ENCODE results near the gene NAA80.
"Not testable (repeated sequence)": the region's sequence is repeated elsewhere in the genome, so short reads cannot be mapped to it uniquely, and the experiment has no call there.

The NAA80 gene

GRCh38 chr3:50290161-50290641 is 9.0 kb downstream of the NAA80 start:
- no peak for DNase-seq (ENCODE audit: low spot score)

- DNase-seq (ENCODE audit: low spot score), result no peak
These were observed 10.1 kb downstream of the NAA80 start for GRCh38 chr3:50289130-50289529.

GRCh38 chr3:50288387-50289007 is 10.7 kb downstream of the NAA80 start:
- DNase-seq (ENCODE audit: low spot score), result no peak

- no peak for DNase-seq (ENCODE audit: low spot score)
These were observed 11.9 kb downstream of the NAA80 start for GRCh38 chr3:50287262-50287661.

DNA sequence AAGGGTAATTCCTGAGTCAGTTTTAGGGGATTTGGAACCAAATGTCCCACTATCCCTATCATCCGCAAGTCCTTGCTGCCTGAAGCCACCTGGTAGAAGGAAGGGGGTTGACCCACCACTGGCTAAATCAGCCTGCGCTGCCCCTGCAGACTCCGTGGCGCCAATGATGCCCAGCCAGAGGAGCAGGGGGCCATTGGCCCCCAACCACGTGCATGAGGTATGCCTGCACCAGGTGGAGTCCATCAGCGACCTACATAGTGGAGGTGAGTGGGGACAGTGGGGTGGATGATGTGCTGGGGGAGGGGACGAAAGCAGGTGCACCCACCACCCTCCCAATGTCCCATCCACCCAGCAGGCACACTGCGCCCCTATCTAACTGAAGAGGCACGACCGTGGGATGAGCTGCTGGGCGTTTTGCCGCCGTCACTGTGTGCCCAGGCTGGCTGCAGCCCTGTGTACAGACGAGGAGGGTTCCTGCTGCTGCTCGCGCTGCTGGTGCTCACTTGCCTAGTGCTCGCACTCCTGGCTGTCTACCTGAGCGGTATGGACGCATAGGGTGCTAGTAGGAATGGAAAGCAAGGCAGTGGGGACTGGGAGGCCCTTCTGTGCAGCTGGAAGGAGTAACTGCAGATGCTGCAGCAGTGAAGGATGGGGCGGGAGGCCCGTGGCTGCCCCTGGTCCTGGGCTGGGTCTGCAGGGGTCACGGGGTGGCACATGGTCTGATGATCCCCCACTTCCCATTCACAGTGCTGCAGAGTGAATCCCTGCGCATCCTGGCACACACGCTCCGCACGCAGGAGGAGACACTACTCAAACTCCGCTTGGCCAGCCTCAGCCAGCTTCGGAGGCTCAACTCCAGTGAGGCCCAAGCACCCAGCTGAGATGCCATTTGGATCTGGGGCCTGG is 12.6 kb downstream of the NAA80 start:
- no peak for DNase-seq (ENCODE audit: low spot score)

DNA sequence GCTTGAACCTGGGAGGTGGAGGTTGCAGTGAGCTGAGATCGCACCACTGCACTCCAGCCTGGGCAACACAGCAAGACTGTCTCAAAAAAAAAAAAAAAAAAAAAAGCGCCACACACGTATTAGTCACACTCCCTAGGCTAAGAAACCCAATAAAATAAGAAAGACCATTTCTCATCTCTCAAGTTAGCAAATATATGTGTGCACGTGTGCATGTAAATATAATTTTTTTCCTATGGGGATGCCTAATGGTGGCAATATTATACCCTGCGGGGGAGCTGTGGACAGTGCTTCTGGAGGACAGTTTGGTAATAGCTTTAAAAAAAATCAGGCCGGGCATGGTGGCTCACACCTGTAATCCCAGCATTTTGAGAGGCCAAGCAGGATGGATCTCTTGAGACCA is 15.1 kb downstream of the NAA80 start:
- DNase-seq (ENCODE audit: low spot score), result not testable (repeated sequence)

- DNase-seq (ENCODE audit: low spot score), result no peak
These were observed 19.8 kb downstream of the NAA80 start for GRCh38 chr3:50279255-50280016.

GRCh38 chr3:50278880-50279224 is 20.4 kb downstream of the NAA80 start, which contains the start of gene LSMEM2:
LSMEM2 (plus strand) TSS chr3:50279087; CDS start chr3:50279114, 27 bp downstream.
- no peak for DNase-seq (ENCODE audit: low spot score)

DNA sequence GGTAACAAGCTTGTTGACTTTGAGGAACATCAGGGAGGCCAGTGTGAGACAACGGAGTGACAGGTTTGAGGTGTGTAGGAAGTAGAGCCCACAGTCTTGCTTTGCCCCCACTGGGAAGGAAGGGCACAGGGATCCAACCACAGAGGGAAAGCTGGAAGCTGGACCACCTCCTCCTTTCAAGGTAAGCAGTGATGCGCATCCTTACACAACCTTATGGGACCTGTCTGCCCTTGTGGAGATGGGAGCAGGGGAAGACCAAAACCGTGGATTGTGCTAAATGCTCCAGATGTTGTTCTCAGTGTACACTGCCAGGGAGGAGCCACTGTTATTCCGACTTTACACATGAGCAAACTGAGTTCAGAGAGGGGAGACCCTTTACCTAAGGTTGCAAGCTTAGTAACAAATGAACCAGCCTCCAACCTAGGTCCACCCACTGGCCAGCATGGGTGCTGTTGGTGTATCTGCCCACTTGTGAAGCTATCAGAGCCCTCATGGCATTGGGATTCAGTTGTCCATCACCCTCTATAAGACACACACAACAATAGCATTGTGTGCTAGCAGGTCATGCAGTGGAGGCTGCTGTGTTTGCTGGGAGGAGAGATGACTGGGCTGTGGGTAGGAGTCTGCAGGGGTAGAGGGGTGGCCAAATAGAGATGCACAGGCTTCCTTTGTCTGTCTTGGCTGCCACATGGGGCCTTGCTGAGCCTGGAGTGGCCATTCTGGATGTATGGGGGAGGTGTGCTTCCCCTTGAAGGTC is 20.9 kb downstream of the NAA80 start:
- DNase-seq (ENCODE audit: low spot score), result no peak

DNA sequence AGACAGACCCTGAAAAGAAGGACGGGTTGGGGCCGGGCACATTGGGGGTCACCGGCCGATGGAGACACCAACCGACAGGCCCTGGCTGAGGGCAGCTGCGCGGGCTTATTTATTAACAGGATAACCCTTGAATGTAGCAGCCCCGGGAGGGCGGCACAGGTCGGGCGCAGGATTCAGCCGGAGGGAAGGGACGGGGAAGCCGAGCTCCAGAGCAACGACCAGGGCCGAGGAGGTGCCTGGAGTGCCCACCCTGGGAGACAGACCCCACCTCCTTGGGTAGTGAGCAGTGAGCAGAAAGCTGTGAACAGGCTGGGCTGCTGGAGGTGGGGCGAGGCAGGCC is 22.5 kb downstream of the NAA80 start:
- DNase-seq (ENCODE audit: low spot score), result no peak

DNA sequence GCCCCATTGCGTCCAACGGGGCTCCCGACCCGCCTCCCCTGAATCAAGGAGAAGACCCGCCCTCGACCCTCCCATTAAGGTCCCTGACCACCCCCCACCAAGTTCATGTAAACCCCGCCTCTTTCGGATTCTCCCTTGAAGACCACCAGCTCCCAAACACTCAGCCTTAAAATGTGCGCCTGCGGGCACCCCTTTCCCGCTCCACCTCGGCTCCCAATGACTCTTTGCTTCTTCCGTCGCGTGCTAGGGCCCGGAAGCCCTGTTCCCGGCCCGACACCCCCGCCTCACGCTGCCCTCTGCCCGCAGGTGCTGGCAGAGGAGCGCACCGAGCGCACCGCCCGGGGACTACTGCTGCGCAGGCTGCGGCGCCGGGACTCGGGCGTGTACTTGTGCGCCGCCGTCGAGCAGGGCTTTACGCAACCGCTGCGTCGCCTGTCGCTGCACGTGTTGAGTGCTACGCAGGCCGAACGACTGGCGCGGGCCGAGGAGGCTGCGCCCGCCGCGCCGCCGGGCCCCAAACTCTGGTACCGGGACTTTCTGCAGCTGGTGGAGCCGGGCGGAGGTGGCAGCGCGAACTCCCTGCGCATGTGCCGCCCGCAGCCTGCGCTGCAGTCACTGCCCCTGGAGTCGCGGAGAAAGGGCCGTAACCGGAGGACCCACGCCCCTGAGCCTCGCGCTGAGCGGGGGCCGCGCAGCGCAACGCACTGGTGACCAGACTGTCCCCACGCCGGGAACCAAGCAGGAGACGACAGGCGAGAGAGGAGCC is 23.0 kb downstream of the NAA80 start:
- no peak for DNase-seq (ENCODE audit: low spot score)

DNA sequence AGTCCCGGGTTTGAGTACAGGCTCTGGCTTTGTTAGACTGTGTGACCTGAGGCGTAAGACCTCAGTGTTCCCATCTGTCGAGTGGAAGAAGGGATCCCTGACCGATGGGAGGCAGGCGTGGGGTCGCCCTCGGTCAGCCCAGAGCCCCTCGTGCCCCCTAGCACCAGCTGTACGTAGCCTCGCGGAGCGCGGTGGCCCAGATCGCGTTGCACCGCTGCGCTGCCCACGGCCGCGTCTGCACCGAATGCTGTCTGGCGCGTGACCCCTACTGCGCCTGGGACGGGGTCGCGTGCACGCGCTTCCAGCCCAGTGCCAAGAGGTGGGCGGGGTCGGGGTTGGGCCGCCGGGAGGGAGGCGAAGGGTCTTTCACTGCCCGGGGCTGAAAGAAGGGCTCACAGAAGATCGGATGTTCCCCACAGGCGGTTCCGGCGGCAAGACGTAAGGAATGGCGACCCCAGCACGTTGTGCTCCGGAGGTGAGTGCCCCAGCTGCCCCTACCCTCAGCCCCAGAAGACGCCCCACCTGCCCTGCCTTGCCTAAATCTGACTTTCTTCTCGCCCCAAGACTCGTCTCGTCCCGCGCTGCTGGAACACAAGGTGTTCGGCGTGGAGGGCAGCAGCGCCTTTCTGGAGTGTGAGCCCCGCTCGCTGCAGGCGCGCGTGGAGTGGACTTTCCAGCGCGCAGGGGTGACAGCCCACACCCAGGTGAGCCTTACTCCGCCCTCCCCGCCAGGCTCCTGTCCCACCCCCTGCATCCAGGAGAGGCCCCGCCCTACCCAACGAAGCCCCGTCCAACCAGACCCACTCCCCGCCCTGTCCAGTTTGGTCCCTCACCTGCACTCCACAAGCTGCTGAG is 23.8 kb downstream of the NAA80 start:
- DNase-seq (ENCODE audit: low spot score), result no peak

DNA sequence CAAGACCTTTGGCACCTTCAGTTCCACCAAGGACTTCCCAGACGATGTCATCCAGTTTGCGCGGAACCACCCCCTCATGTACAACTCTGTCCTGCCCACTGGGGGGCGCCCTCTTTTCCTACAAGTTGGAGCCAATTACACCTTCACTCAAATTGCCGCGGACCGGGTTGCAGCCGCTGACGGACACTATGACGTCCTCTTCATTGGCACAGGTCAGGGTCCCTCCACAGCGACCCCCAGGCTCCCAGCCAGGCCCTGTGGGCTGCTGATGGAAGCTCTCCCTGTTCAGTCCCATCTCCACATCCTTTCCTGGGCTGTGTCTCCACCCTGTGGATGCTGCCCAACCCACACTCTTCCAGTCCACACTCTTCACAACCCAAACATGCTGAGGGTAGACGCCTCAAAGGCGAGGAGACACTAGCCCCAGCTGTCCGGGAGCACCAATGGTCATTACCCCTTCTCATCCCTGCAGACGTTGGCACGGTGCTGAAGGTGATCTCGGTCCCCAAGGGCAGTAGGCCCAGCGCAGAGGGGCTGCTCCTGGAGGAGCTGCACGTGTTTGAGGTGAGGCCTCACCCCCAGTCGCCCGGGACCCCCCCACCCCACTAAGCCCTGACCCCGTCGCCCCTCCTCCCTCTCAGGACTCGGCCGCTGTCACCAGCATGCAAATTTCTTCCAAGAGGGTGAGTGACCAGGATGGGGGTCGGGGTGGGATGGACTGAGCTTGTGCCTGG is 24.7 kb downstream of the NAA80 start:
- peak; percentile 63 for DNase-seq (ENCODE audit: low spot score)

DNA sequence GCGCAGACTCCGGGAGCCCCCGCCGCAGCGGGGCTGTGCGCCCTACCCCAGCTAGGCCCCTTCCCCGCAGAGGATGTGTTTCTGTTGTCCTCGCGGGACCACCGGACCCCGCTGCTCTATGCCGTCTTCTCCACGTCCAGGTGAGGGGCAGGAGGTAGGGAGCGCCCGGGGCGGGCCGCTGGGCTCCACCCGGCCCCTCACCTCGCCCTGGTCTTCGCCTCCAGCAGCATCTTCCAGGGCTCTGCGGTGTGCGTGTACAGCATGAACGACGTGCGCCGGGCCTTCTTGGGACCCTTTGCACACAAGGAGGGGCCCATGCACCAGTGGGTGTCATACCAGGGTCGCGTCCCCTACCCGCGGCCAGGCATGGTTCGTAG is 25.5 kb downstream of the NAA80 start:
- DNase-seq (ENCODE audit: low spot score), result no peak

GRCh38 chr3:50272911-50273688 is 26.1 kb downstream of the NAA80 start:
- peak; percentile 70 for DNase-seq (ENCODE audit: low spot score)

- DNase-seq (ENCODE audit: low spot score), result not testable (repeated sequence)
These were observed 26.7 kb downstream of the NAA80 start for GRCh38 chr3:50272538-50272910.

DNA sequence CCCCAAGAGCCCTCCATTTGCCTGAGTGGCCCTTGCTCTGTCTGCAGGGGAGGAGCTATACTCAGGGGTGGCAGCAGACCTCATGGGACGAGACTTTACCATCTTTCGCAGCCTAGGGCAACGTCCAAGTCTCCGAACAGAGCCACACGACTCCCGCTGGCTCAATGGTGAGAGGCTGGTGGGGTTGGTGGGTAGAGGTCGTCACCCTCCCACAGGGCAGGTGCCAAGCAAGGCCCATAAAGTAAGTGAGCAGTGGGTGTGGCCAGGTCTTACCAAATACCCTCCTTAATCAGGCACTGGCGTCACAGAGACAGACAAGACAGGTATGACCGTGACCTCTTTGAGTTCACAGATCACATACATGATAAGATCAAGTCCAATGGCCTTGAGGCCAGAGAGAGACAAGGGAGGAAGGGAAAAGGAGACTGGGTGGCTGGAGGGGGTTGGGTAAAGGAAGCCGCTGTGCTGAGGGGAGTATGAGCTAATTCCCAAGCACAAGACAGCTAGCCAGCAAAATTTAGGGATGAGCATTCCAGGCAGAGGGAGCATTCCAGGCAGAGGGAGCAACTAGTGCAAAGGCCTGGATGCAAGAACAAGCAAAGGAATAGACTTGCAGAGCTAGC is 27.8 kb downstream of the NAA80 start:
- no peak for DNase-seq (ENCODE audit: low spot score)
